Measurements from ENCODE around the gene ANO1.

The ANO1 gene

GRCh38 chr11:70233511-70233934, 155.4 kb downstream of the ANO1 start:
- no peak for DNase-seq (ENCODE audit: low spot score in 2 of 2)
- H3K9me3 Mint-ChIP-seq = no peaks in the 10 kb centered on the region
- no peaks in the 10 kb centered on the region for H3K36me3 Mint-ChIP-seq
- peaks cover 12% of the 10 kb centered on the region for H3K27me3 Mint-ChIP-seq
- no peak overlapping the region for H3K27ac Mint-ChIP-seq
- no peak overlapping the region for H3K4me3 Mint-ChIP-seq
- no peak for ATAC-seq (ENCODE audit: low read depth)
- no peaks in the 10 kb centered on the region for H3K4me1 Mint-ChIP-seq

DNA sequence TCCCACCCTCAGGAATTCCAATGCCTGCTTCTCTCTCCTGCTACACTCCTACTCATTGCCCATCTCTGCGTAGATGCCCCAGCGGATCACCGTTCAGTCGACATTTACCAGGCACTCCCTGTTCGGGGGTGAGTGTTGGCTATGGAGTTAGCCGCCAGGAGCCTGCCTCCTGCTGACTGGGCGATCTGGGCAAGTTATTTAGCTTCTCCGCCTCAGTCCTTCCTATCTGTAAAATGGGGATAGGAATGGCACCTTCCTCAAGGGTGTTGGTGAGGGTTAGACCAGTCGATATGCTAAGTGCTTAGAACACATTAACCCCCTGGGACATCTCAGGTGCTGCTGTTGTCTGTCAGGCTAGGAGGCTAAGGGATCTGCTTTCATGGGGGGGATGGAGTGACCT, 155.8 kb downstream of the ANO1 start:
- H3K36me3 Mint-ChIP-seq = no peaks in the 10 kb centered on the region
- peaks cover 12% of the 10 kb centered on the region for H3K27me3 Mint-ChIP-seq
- no peaks in the 10 kb centered on the region for H3K4me1 Mint-ChIP-seq
- no peak for DNase-seq (ENCODE audit: low spot score in 2 of 2)
- no peak overlapping the region for H3K27ac Mint-ChIP-seq
- H3K4me3 Mint-ChIP-seq = no peak overlapping the region
- H3K9me3 Mint-ChIP-seq = no peaks in the 10 kb centered on the region
- ATAC-seq (ENCODE audit: low read depth) = no peak

All from memory B cell (primary cell).